GM18867 (cell line): ENCODE data around the gene NRGN.
A peak's percentile ranks its signal among the peaks of the same experiment; 100 is the strongest.
"Not testable (repeated sequence)": the region's sequence is repeated elsewhere in the genome, so short reads cannot be mapped to it uniquely, and the experiment has no call there.

ENCODE experiments used
- ATAC-seq: cut with Tn5 transposase; IDR thresholded peaks from one replicate; pipeline ENCODE4 v1.9.1; 2021; ENCODE audit warnings: mild to moderate bottlenecking, moderate library complexity; ENCODE audit not compliant: unreplicated experiment

Gene NRGN

DNA sequence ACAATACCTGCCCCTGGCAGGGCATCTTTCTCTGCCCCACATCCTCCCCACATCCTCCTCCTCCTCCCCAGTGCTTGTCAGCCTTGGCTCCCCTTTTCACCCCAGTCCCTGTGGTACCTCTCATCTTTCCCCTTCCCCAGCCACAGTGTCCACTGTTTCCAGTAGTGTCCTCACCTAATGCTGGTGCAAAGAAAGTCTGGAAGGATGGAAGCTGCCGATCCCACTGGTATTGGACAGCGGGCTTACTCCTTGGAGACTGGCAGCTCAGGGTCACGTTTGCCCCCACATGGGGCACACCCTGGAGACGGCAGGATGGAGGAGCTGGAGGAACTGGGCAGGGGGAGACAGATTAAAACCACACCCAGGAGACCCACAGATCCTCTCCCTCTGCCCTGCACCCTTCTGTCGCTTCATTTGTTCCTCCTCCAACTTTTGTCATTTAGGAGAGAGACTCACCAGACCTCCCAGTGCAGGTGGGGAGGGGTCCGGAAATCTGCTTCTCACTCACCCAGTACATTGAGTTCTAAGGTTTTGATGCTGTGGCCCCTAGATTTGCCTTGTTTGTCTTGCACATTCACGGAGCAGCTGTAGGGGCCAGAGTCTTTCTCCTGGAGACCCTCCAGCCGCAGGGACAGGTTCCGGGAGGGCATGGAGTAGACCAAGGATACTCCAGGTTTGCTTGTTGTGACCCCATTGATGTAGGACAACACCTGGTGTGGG is 16.5 kb downstream of the NRGN start:
- no peak for ATAC-seq

DNA sequence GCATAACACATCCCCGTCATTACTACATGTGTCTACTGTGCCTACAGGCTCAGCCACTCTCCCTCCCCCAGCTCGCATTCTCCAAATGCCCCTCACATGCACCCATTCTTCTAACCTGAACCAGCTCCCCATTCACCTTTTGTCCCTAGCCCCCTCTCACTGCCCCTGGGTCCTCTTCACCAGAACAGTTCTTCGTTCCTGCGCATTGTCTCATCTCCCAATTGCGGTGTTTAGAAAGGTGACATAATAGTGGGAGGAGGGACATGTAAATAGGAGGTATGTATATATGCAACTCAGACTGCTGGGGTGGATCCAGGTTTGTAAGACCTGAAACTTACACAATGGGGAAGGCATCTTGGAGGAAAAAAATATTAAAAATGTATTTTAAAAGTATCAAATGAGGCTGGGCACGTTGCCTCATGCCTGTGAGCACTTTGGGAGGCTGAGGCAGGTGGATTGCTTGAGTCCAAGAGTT is 17.0 kb downstream of the NRGN start:
- no peak for ATAC-seq

DNA sequence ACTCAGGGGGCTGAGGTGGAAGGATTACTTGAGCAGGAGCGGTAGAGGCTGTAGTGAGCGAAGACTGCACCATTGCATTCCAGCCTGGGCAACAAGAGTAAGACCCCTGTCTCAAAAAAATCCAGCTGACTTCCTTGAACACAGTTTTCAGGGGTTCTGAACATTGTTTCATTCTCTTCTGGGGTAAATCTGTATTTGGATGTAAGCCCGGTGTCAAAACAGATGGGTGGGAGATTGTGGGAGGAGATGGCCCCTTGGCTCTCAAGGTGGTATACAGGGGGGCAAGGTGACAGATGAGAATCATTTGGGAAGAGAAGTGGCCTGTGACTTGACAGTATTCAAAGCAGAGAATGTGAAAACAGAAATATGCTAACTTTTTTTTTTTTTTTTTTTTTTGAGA is 17.6 kb downstream of the NRGN start:
- no peak for ATAC-seq

DNA sequence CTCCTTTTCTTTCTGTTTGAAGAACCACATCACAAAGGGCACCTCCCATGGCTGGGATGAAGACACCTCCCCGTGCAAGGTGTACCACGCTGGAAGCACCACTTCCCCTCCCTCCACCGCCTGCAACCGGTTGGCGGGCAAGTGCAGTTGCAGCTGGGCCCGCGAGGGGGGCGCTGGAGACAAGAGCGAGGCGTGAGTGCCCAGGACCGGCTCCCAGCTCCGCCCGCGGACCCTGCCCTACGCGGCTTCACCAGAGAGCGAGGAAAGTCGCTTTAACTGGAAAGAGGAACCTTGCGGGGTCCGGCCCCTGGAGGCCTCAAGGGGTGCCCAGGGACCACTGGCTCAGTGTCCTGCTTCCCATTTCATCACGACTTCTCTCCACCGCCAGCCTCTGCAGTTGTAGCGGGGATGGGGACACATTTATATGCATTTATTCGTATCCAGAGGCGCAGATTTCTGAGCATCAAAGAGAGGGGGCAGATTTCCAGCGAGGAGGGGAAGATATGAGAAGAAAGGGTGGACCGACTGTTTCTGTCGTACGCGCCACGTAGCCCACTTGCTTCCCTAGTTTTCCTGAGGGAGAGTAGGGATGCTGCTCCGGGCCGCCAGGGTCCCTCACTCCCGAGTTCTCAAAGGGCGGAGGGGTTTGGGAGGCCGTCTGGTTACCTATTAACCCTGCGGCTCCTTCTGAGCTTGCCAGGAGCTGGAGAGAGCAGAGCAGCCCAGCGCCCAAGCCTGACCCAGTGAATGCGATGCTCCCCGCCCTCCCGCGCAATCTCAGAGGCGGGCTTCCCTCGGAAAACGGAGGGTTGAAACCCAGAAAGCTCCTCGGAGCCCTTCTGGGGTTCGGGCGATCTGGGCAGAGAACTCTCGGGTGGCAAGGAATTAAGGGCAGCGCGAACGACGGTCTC is 18.9 kb downstream of the NRGN start:
- ATAC-seq, result peak; percentile 58

DNA sequence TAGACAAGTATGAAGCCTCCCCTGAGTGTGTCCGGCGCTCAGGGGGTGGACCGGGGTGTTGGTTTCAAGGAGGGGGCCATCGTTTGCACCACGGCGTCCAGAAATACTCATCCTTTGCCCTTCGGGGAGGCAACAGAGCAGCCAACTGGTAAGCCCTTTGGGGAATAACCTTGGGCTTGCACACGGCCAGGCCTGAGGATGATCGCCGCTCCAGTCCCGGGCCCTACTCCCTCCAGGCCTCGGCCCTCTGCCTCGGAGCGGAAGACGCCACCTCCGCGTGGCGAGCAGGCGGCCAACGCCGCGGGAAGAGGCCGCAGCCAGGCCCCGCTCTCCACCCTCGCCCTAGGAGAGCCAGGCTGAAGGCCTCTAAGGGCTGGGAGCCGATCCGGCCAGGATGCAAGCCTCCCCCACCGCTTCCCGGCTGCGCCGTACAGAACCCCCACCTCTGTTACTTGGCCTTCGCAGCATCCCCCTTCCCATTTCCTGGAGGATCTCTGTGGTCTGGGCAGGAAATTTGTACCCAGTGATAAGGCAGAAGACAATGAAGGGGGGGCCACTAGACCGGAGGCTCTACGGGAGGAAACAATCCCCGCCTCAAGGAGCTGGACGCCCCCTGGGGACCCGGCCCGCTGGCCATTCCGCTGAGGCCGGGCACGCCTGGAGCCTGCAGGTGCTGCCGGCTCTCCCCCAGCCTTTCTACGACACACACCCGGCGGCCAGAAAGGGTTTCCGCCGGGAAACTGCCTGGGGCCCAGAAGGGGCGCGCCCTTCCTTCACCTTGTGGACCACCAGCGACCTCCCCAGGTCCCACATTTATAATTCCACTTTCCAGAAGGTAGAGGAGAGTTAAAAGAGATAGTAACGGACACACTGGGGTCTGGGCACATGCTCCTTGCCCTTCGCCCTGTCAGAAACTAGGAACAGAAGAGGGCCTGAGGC is 19.8 kb downstream of the NRGN start:
- ATAC-seq, result no peak

DNA sequence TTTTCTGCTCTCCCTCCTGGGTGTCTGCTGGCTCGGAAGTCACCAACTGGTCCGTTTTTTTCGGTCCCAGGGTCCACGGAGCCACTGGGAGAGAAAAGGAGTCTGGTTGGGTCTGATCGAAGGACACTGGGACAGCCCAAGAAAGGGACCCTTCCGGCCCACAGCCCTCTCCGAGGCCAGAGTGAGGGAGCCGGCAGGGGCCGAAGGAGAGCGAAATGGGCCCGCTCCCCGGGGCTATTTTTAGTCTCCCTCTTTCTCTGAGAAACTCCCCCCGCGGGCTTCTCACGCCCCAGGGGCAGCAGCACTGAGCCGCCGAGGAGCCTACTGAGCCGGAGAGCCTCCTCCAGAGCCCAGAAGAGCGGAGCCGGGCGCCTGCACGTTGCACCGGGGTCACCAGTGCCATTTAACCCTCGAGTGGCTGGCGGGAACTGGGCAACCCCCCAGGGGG is 20.5 kb downstream of the NRGN start:
- no peak for ATAC-seq

DNA sequence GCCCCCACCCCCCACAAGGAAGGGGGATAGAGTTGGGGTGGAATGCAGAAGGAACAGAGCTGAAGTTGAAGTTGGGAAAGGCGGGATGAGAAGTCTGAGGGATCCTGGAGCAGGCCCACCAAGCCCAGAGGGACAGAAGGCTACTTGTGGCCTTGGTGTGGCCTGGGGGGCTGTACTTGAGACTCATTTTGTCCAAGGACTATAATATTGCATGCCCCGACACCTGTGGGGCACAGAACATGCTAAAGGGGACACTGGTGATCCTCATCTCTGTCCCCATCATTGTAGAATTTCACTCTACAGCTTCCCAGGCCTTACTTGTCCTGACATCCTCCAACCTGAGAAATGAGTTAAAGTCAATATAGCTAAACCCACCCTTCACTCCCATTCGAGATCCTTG is 21.1 kb downstream of the NRGN start:
- no peak for ATAC-seq

DNA sequence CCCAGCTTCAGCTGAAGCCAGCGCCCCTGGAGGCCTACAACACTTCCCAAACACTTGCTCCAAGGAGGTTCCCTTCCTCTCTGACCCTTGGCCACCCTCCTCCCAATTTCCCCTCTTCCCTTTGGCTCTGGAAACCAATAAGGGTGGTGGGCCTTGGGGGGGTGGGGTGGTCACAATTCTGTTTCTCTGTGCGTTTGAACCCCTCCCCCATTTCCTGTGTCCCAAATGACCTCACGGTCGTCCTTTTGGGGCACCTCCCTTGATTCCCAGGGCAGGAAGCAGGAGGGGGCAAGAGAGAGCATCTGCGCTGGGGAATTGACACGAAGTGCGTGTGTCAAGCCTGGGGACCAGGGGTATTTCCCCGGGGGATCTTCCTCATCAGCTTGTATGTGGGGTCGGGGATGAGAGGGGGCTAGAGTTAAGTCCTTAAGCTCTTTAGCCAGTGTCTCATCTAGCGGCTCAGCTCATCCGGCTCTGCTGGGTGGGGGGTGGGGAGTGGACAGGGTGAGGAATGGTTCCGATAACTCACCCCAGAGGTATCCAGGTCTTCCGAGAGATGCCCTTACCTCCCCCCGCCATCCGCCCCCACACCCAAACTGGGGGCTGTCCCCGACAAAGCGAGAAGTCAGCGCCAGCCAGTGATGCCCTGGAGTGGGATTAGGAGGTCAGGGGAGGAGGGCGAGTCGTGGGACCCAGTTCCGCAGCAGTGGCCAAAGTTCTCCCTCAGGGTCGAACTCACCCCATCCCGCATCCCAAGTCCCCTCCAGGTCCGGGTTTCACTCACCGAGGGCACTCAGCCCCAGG is 21.8 kb downstream of the NRGN start:
- no peak for ATAC-seq

DNA sequence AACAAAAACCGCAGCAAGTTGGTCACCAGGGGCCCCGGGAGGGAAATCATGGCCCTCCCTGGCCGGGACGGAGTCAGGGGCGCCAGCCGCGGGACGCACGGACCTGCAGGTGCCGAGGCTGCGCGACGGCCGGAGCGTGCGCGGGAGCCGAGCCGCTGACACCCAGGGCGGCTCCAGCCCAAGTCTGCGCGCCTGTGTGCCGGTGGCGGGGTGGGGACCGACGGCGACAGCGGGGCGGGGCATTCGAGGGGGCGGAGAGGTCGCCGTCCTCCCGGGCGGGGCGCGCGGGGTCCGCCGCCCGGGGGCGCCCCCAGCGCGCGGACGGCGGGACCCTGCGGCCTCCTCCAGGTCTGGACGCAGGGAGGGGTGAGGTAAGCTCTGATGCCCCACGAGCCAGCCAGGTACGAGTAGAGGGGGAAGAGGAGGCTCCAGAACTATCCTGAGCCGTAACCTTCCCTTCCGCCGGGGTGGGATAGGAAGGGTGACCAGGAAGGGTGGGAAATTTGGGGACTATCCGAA is 22.4 kb downstream of the NRGN start, which contains the start of gene ESAM:
Gene ESAM (minus strand): TSS at position 186 of the 519 bp plus-strand sequence. CDS start 136 bp downstream, at position 50.
- peak; percentile 71 for ATAC-seq

DNA sequence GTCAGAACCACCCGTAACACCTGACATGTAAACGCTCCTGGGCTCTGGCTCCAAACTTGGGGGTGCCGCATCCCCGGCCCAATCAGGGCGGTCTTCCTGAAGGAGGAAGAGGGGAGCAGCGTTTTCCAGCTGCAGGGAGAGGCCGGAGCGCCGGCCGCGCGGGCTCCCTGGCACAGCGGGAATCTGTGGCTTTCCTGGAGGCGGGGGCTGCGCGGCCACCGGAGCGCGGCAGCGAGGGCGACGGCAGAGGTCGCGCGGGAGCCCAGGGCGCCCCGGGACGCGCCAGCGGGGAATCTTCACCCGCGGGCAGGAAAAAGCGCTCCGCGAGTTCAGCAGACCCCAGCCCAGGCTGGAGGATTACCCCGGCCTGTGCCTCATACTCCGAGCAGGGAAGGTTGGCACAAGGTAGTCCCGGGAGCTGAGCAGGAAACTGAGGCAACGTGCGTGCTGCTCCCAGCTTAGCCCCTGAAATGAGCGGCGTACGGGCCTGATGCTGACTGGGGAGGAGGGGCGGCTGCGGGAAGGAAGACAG is 22.9 kb downstream of the NRGN start:
- ATAC-seq, result peak; percentile 22

DNA sequence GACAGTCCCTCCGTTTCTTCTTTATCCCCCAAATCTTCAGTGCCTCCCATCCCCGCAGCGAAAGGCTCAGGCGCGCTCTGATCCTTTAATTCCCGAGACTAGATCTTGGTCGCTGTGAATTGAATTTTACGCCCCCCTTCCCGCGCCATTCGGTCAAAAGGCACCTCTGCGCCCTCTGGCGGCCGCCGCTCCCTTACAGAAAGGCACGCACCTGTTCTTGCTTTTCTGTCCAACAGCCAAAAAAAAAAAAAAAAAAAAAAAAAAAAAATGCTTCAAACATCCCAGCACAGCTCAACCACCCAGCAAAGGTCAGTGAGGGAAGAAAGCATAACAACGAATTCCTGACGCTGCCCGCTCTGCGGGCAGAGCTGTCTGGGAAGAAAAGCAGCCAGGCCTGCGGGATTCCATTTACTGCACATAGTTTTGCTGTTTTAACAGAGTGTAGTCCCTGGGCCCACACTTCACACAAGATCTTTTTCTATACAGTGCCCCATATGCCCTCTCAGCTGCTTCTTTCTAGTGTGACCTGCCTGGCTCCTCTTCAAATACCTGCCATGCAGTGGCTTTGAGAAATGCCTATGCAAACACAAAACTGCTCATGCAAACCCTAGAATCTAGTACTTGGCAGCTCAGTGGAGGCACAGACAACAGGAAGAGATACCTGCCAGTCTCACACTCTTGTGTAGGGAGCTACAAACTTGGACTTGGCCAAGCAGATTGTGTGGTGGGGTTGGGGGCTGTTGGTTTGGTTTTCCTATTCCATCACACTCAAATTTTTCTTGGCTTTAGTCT is 23.6 kb downstream of the NRGN start:
- peak; percentile 35 for ATAC-seq

DNA sequence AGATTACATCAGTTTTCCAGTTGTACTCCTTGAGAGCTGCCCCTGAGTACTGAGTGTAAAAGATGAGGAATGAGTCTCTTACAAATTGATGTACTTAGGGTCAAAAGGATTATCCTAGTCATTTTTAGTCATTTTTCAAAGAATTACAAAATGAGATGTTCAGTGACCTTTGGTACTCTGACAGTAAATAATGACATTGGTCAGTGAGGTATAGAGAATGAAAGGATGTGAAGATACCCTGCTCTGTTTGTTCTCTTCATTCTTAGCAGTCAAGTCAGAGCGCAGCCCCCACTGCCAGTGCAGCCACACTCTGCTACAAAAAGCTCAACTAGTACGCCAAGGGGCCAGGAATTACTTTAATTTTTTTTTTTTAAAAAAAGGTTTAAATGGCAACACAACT is 26.4 kb downstream of the NRGN start:
- no peak for ATAC-seq

DNA sequence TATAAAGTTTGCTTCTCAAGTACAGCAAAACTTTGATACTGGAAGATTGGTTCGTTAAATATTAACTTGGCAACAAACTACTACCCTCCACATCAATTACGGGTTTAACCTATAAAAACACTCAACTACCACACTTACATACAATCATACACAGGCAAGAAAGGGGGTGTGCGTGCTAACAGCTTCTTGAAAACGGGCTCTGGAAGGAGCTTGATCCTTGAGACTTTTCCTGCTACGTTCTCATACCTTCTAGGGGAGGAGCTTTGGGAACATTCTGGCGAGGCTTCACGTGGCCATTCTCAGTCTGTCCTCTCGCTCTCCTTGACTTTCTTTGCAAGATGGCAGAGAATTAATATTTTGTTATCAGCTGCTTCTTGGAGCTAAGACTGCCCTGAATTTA is 29.2 kb downstream of the NRGN start:
- ATAC-seq, result no peak

DNA sequence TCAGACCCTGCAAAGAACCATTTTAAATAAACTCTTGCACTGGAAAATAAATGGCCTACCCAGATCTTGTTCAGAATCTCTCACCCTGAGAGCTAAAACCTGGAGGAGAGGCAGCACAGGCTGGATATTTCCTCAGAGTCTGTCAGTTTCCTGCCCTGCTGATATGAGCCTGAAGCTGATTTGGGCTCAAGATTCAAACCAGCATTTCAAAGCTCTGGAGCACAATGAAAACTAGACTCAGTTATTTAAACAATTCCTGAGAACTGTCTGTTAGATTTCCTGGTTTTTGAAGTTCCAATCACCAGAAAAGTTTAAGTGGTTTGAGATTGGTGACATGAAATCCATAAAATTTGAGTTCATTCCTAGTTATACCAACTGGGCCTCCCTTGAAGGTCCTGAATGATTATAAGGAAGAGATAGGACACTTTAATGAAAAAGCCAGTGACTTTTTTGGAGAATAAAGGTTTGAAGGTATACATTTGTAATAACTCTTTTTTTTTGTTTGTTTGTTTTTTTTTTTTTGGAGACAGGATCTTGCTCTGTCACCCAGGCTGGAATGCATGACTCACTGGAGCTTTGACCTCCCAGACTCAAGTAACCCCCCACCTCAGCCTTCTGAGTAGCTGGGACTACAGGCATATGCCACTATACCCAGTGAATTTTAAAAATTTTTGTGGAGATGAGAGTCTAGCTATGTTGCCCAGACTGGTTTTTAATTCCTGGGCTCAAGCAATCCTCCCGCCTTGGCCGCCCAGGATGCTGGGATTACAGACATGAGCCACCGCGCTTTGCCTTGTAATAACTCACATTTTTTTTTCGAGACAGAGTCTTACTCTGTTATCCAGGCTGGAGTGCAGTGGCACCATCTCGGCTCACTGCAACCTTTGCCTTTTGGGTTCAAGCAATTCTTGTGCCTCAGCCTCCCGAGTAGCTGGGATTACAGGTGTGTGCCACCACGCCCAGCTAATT is 30.3 kb downstream of the NRGN start:
- ATAC-seq, result no peak

DNA sequence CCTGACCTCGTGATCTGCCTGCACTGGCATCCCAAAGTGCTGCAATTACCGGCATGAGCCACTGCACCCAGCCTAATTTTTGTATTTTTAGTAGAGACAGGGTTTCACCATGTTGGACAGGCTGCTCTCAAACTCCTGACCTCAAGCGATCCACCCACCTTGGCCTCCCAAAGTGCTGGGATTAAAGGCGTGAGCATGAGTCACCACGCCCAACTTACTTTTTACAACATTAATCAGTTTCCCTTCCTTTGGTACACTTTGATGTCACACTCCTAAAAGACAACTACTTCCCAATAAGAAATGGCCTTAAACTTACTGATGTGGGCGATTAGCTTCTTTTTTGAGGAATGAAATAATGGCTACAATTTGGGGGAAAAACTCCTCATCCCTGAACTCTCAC is 31.2 kb downstream of the NRGN start:
- ATAC-seq, result not testable (repeated sequence)

DNA sequence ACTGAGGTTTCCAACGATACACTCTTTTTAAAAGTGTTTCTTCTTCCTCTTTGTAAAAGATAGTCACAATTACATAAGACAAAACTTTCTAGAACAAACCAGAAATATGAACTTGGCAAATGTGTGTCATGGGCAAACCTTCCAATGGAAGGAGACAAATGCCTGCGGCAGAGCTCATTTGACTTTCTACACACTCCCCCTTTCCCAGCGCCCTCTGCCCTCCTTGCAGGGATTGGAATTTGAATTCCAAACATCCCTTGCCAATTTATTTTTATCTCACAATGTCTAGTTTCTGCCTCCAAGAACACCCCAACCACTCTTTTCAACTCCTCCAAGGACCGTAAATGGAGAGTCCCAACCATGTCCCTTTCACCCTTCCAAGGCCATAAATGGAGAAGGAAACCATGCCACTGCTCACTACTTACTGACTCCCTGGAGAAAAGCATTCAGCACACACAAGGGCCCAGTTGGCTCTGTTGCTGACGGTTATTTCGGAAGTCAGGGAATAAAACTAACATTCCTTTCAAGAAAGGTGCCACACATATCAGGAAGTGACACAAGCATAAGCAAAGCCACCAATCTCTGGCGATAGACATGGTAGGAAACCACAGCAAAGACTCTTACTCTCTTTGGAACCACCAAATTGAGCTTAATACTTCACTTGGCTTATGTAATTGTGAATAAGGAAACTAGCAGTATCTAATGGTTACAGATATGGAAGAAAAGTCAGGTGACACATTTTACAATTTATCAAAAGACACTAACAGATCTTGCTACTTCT is 37.3 kb downstream of the NRGN start:
- no peak for ATAC-seq

DNA sequence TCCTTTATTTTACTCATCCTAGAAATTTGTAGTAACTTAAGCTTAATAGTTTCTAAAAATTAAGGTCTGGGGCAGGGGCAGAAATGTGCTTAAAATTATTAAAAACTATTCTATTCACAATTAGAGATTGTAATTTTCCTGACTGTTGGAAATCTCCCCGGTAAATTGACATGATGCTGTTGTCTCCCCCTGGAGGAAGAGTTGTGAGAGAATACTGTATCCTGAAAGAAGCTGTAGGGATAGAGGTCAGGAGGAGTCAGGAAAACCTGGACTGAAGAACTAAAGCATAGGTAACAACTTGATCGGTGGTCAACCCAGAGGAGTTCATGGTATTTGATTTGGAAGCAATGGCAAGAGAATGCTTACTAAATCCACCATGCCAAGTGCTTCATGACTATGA is 38.5 kb downstream of the NRGN start:
- no peak for ATAC-seq
